OCI-LY3 (cell line): Measurements from ENCODE around the gene ZMYND10.

ENCODE experiments used
- H2AFZ ChIP-seq: fragments of 200-600, 300-600 bp; shearing (Covaris generic); 2 replicates; pipeline ENCODE4 v1.6.0; 2014; ENCODE audit warnings: antibody characterized with exemption, low read depth, low read length
- H3K27ac ChIP-seq: fragments of 200-600, 300-600 bp; sonication (generic); 2 replicates; pipeline ENCODE4 v1.5.1; 2014; ENCODE audit warnings: mild to moderate bottlenecking, low read length, moderate library complexity, mixed read lengths
- H3K27me3 ChIP-seq: fragments of 200-600, 300-600 bp; sonication (generic); 2 replicates; pipeline ENCODE4 v1.6.1; 2014; ENCODE audit warnings: low read depth, low read length, mixed read lengths
- H3K36me3 ChIP-seq: fragments of 200-600, 300-600 bp; sonication (generic); replicated peaks from 2 replicates; pipeline ENCODE3; 2014; ENCODE audit warnings: low read depth, low read length, mixed read lengths
- H3K4me1 ChIP-seq: fragments of 300-600, 200-600 bp; sonication (generic); 2 replicates; pipeline ENCODE4 v1.6.1; 2014; ENCODE audit warnings: low read length, mixed read lengths
- H3K4me2 ChIP-seq: fragments of 200-600, 300-600 bp; sonication (generic); 2 replicates; pipeline ENCODE4 v1.6.1; 2014; ENCODE audit warnings: low read length, mixed read lengths
- H3K4me3 ChIP-seq: fragments of 300-600, 200-600 bp; sonication (generic); 2 replicates; pipeline ENCODE4 v1.5.1; 2014; ENCODE audit warnings: antibody characterized with exemption, mild to moderate bottlenecking, low read length, moderate library complexity
- H3K79me2 ChIP-seq: fragments of 300-600, 200-600 bp; shearing (Covaris generic); 2 replicates; pipeline ENCODE4 v1.6.1; 2014; ENCODE audit warnings: mild to moderate bottlenecking, low read length, mixed read lengths
- H3K9ac ChIP-seq: fragments of 300-600, 200-600 bp; shearing (Covaris generic); 2 replicates; pipeline ENCODE4 v1.6.0; 2014; ENCODE audit warnings: mild to moderate bottlenecking, low read length, moderate library complexity
- H3K9me3 ChIP-seq: fragments of 200-600, 300-600 bp; shearing (Covaris generic); 2 replicates; pipeline ENCODE4 v1.6.1; 2014; ENCODE audit warnings: low read length, mixed read lengths; ENCODE audit not compliant: insufficient read depth
- H4K20me1 ChIP-seq: fragments of 200-600, 300-600 bp; sonication (generic); 2 replicates; pipeline ENCODE4 v1.6.1; 2016; ENCODE audit warnings: low read length, mixed read lengths; ENCODE audit not compliant: insufficient read depth
- EZH2phosphoT487 ChIP-seq: fragments of 200-600 bp; shearing (Covaris generic); IDR thresholded peaks from 2 replicates; pipeline ENCODE4 v1.6.1; 2018; ENCODE audit warnings: antibody characterized with exemption, mixed run types, low read depth
- TF ChIP-seq, protein P1 (sequence below): fragments of 200-600, 300-600 bp; sonication (generic); IDR thresholded peaks from 2 replicates; pipeline ENCODE4 v1.5.1; 2014; ENCODE audit warnings: antibody characterized with exemption, low read length, low read depth

The ZMYND10 gene

GRCh38 chr3:50358355-50358910 lies 12.9 kb upstream of the ZMYND10 start:
- Histone ChIP-seq H3K4me2 (peak overlapping the region; percentile 96), H3K36me3 (peaks cover 29% of the 10 kb centered on the region), H2AFZ (no peak overlapping the region), H3K4me1 (peaks cover 23% of the 10 kb centered on the region), H3K9ac (peak overlapping the region; percentile 94), H3K9me3 (no peaks in the 10 kb centered on the region), H3K79me2 (peaks cover 38% of the 10 kb centered on the region), H4K20me1 (0 out of 2 replicates have a peak, but pooled peaks cover 10% of the 10 kb centered on the region), H3K27me3 (no peaks in the 10 kb centered on the region), H3K27ac (no peak overlapping the region), H3K4me3 (peak overlapping the region; percentile 92)
- TF ChIP-seq, protein P1, sequence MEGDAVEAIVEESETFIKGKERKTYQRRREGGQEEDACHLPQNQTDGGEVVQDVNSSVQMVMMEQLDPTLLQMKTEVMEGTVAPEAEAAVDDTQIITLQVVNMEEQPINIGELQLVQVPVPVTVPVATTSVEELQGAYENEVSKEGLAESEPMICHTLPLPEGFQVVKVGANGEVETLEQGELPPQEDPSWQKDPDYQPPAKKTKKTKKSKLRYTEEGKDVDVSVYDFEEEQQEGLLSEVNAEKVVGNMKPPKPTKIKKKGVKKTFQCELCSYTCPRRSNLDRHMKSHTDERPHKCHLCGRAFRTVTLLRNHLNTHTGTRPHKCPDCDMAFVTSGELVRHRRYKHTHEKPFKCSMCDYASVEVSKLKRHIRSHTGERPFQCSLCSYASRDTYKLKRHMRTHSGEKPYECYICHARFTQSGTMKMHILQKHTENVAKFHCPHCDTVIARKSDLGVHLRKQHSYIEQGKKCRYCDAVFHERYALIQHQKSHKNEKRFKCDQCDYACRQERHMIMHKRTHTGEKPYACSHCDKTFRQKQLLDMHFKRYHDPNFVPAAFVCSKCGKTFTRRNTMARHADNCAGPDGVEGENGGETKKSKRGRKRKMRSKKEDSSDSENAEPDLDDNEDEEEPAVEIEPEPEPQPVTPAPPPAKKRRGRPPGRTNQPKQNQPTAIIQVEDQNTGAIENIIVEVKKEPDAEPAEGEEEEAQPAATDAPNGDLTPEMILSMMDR, result no peak
- no peak for TF ChIP-seq EZH2phosphoT487

DNA sequence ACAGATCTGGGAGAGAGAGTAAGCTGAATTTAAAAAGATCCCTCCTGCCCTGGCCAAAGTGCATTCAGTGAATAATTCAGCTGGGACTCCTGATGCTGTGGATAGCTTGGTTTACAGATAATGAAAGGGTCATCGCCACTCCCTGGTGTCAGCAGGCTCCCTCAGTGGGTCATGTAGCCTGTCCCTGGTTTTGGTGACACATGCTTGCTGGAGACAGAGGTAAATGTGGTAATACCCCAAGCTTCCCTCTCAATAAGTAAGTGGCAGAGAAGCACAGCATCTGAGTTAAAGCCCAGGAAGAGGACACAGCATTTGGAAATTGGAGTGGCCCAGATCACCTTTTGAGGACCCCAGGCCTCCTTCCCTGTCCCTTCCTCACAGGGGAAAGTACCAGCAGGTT lies 11.9 kb upstream of the ZMYND10 start:
- Histone ChIP-seq H3K36me3 (peaks cover 33% of the 10 kb centered on the region), H3K9me3 (no peaks in the 10 kb centered on the region), H4K20me1 (0 out of 2 replicates have a peak, but pooled peaks cover 10% of the 10 kb centered on the region), H2AFZ (no peak overlapping the region), H3K9ac (no peak overlapping the region), H3K4me2 (peak overlapping the region; percentile 96), H3K4me3 (peak overlapping the region; percentile 92; the same call in 1 of the 2 replicates), H3K27me3 (no peaks in the 10 kb centered on the region), H3K79me2 (peaks cover 38% of the 10 kb centered on the region), H3K4me1 (peaks cover 23% of the 10 kb centered on the region), H3K27ac (no peak overlapping the region)
- TF ChIP-seq, protein P1, result no peak
- TF ChIP-seq EZH2phosphoT487, result no peak

- Histone ChIP-seq H3K27me3 (no peaks in the 10 kb centered on the region), H3K9me3 (no peaks in the 10 kb centered on the region), H3K79me2 (peaks cover 43% of the 10 kb centered on the region), H4K20me1 (0 out of 2 replicates have a peak, but pooled peaks cover 10% of the 10 kb centered on the region), H3K4me1 (peaks cover 26% of the 10 kb centered on the region), H3K27ac (no peak overlapping the region), H3K36me3 (peaks cover 33% of the 10 kb centered on the region), H3K9ac (no peak overlapping the region), H3K4me3 (no peak overlapping the region), H3K4me2 (peak overlapping the region; percentile 96; the same call in 1 of the 2 replicates), H2AFZ (no peak overlapping the region)
- TF ChIP-seq, protein P1, result no peak
- no peak for TF ChIP-seq EZH2phosphoT487
Measured at GRCh38 chr3:50356553-50356952, 11.0 kb upstream of the ZMYND10 start.

DNA sequence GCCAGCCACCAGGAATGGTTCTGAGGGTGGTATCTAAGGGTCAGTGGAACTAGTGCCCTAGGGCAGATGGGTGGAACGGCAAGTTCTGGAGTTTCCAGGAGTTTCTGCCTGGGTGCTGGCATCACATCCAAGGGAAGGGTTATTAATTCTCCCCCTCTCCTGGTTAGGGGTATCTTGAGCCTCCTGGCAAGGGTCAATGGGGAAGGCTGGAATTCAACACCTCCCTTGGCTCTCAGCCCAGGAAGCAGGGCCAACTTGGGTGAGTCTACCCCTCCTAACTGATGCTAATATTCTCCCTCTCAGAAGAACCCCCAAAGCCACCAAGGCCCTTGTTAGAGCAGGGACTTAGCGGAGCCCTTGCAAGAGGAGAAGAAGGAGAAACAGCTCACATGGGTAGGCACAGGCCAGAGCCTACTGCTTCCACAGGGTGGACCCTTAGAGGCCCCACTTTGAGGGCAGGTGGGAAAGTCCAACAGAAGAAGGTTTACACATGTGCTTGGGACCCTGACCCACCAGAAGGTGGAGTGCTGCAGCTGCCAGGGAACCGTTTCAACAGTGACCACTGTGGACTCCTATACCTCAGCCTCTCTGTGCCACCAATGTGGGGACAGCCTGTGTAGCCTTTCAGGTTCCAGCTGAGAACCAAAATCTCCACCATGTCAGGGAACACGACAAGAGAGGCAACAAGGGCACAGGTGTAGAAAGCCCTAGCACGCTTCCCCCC lies 10.5 kb upstream of the ZMYND10 start:
- 0 out of 2 replicates have a peak, but pooled peaks cover 10% of the 10 kb centered on the region for H4K20me1 ChIP-seq
- no peak overlapping the region for H3K4me3 ChIP-seq
- no peak for TF ChIP-seq EZH2phosphoT487
- TF ChIP-seq, protein P1, result no peak
- H2AFZ ChIP-seq, result no peak overlapping the region
- H3K9me3 ChIP-seq, result no peaks in the 10 kb centered on the region
- H3K79me2 ChIP-seq, result peaks cover 48% of the 10 kb centered on the region
- no peaks in the 10 kb centered on the region for H3K27me3 ChIP-seq
- H3K9ac ChIP-seq, result no peak overlapping the region
- H3K36me3 ChIP-seq, result peaks cover 33% of the 10 kb centered on the region
- no peak overlapping the region for H3K27ac ChIP-seq
- 0 out of 2 replicates have a peak overlapping the region, but pooled peaks have one; percentile 96 for H3K4me2 ChIP-seq
- peaks cover 31% of the 10 kb centered on the region for H3K4me1 ChIP-seq
